Smooth muscle cell (in vitro differentiated cells): ENCODE measurements around the gene SSC5D. TPM values are rescaled to one million over a fixed set of nuclear protein-coding genes. Genes with fewer than 3 reads are reported as not detected.

ENCODE experiments used
- DNase-seq: peaks from one replicate; lab custom pipeline; 2025; ENCODE audit not compliant: unreplicated experiment; lab: John Stamatoyannopoulos, UW
- H2AFZ ChIP-seq: fragments of 200-600 bp; sonication (generic); 2 replicates; pipeline ENCODE4 v1.6.0; 2016; ENCODE audit warnings: antibody characterized with exemption, low read depth, mild to moderate bottlenecking
- H3F3A ChIP-seq: fragments of 200-600 bp; sonication (generic); 2 replicates; pipeline ENCODE4 v1.6.0; 2017; ENCODE audit warnings: antibody characterized with exemption, low read depth
- H3K27ac ChIP-seq: fragments of 200-600 bp; sonication (generic); 2 replicates; pipeline ENCODE4 v1.5.1; 2016; ENCODE audit warnings: low read depth, mild to moderate bottlenecking
- H3K27me3 ChIP-seq: fragments of 200-600 bp; sonication (generic); 2 replicates; pipeline ENCODE4 v1.6.1; 2016; ENCODE audit warnings: low read depth, mild to moderate bottlenecking
- H3K36me3 ChIP-seq: fragments of 200-600 bp; sonication (generic); 2 replicates; pipeline ENCODE4 v1.5.1; 2016; ENCODE audit warnings: low read depth
- H3K4me1 ChIP-seq: fragments of 200-600 bp; sonication (generic); 2 replicates; pipeline ENCODE4 v1.5.1; 2016; ENCODE audit warnings: low read depth
- H3K4me2 ChIP-seq: fragments of 200-600 bp; sonication (generic); 2 replicates; pipeline ENCODE4 v1.6.0; 2016; ENCODE audit warnings: mild to moderate bottlenecking
- H3K4me3 ChIP-seq: fragments of 200-600 bp; sonication (generic); 2 replicates; pipeline ENCODE4 v1.5.1; 2016; ENCODE audit warnings: mild to moderate bottlenecking
- H3K79me2 ChIP-seq: fragments of 200-600 bp; sonication (generic); 2 replicates; pipeline ENCODE4 v1.6.0; 2016; ENCODE audit warnings: low read depth, mild to moderate bottlenecking
- H3K9ac ChIP-seq: fragments of 200-600 bp; sonication (generic); 2 replicates; pipeline ENCODE4 v1.6.0; 2016; ENCODE audit warnings: low read depth
- H3K9me3 ChIP-seq: fragments of 200-600 bp; sonication (generic); replicated peaks from 2 replicates; pipeline ENCODE4 v1.5.1; 2016; ENCODE audit warnings: low read depth
- H4K20me1 ChIP-seq: fragments of 200-600 bp; sonication (generic); 2 replicates; pipeline ENCODE4 v1.6.0; 2016; ENCODE audit warnings: low read depth
- CTCF ChIP-seq: fragments of 200-600 bp; sonication (generic); IDR thresholded peaks from 2 replicates; pipeline ENCODE4 v1.5.1; 2017; ENCODE audit warnings: borderline replicate concordance, mild to moderate bottlenecking, antibody characterized with exemption; ENCODE audit not compliant: insufficient read depth, poor library complexity, severe bottlenecking
- whole genome bisulfite sequencing: methylation state at CpG from one replicate; pipeline ENCODE4 v1.1.7; 2016; ENCODE audit warnings: low lambda C conversion rate; 5-methylcytosine and 5-hydroxymethylcytosine counted together
- polyA plus RNA-seq: library from polyadenylated mRNA; unstranded; fragments of >200 nt; fragmentation: Nextera tagmentation; extraction: Ambion mirVana; gene quantifications from 2 replicates; pipeline ENCODE4 v1.2.1, GENCODE V29; 2016
- total RNA-seq: library from RNA; depleted of rRNA; stranded (reverse); fragments of >200 nt; gene quantifications from 2 replicates; pipeline ENCODE4 v1.2.3, GENCODE V29; 2014

Gene SSC5D
- total and polyA plus RNA-seq, 2 experiments from 2014 or later = 3.8 to 11.2 TPM

DNA sequence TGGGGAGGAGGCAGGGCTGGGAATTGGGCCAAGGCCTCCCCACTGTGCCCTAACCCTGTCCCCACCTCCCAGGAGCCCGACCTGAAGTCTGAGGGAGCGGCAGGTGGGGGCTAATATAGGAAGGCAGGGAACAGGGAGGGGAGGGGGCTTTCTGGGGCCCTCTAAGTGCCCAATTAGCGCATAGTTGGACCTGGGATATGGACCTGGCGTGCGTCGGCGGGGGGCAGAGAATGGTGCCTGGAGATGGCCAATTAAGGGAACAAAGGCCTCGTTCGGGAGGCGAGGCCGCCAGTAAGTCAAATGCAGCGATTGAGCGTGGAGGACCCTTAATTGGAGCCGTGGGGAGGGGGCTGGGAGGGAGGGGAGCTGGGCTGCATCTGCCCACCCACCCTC lies 23.6 kb upstream of the SSC5D start, which contains the start of gene C19orf85:
C19orf85 (minus strand) TSS at position 90 of the 393 bp plus-strand sequence. CDS start 197 bp downstream, outside the sequence.
- Histone ChIP-seq H2AFZ (no peak within 1 kb of the TSS), H3K4me1 (peaks cover 4% of the 10 kb centered on the region), H3K27ac (no peak within 1 kb of the TSS), H3K79me2 (no peaks in the 10 kb centered on the region), H3K27me3 (peaks cover 14% of the 10 kb centered on the region), H3K4me3 (no peak within 1 kb of the TSS), H4K20me1 (peaks cover 6% of the 10 kb centered on the region), H3K36me3 (no peaks in the 10 kb centered on the region), H3K9me3 (no peaks in the 10 kb centered on the region), H3F3A (peaks cover 12% of the 10 kb centered on the region), H3K4me2 (no peak within 1 kb of the TSS), H3K9ac (no peak within 1 kb of the TSS)
- no peak for TF ChIP-seq CTCF
- no peak for DNase-seq
- WGBS = 58% methylated on average over 14 of the region's 14 CpGs

- H3K27ac ChIP-seq = no peak overlapping the region
- DNase-seq = no peak
- no peak overlapping the region for H2AFZ ChIP-seq
- no peaks in the 10 kb centered on the region for H3K79me2 ChIP-seq
- H4K20me1 ChIP-seq = no peaks in the 10 kb centered on the region
- no peaks in the 10 kb centered on the region for H3K36me3 ChIP-seq
- no peak for TF ChIP-seq CTCF
- H3K9me3 ChIP-seq = no peaks in the 10 kb centered on the region
- H3F3A ChIP-seq = peaks cover 12% of the 10 kb centered on the region
- no peaks in the 10 kb centered on the region for H3K4me1 ChIP-seq
- H3K4me2 ChIP-seq = no peak overlapping the region
- no peak overlapping the region for H3K4me3 ChIP-seq
- WGBS = 82% methylated on average over 11 of the region's 11 CpGs
- peaks cover 14% of the 10 kb centered on the region for H3K27me3 ChIP-seq
- no peak overlapping the region for H3K9ac ChIP-seq
Observed at GRCh38 chr19:55465460-55466240, 22.6 kb upstream of the SSC5D start.

DNA sequence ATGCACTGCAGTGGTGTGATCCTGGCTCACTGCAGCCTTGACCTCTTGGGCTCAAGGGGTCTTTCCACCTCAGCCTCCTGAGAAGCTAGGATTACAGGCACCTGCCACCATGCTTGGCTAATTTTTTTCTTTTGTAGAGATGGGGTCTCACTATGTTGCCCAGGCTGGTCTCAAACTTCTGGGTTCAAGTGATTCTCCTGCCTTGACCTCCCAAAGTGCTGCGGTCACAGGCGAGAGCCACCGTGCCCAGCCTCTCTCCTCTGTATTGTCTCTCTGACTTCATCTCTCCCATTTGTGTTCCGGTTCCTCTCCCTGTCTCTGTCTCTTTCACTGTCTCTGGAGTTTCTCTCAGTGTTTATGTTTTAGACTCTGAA lies 22.0 kb upstream of the SSC5D start:
- Histone ChIP-seq H3K4me2 (no peak overlapping the region), H3K9ac (no peak overlapping the region), H2AFZ (no peak overlapping the region), H3K27me3 (peaks cover 14% of the 10 kb centered on the region), H3K9me3 (no peaks in the 10 kb centered on the region), H3K4me3 (no peak overlapping the region), H3K27ac (no peak overlapping the region), H3K79me2 (no peaks in the 10 kb centered on the region), H3F3A (peaks cover 12% of the 10 kb centered on the region), H4K20me1 (no peaks in the 10 kb centered on the region), H3K4me1 (no peaks in the 10 kb centered on the region), H3K36me3 (no peaks in the 10 kb centered on the region)
- WGBS = 94% methylated on average over 4 of the region's 4 CpGs
- no peak for TF ChIP-seq CTCF
- DNase-seq = no peak
